Body of pancreas (tissue), 4 donors: ENCODE data around the gene C12orf75. TPM values are rescaled to one million over a fixed set of nuclear protein-coding genes. Genes with fewer than 3 reads are reported as not detected.

Source experiments
- ATAC-seq: fragments of 150-250 bp; one replicate; pipeline ENCODE4 v1.9.1; 2016
- DNase-seq, 4 donors: peaks; one replicate each; pipeline ENCODE4 v3.0.0-alpha.2; 2019
- H3K27ac ChIP-seq, 4 donors: fragments of 200-600 bp; sonication (generic); 1 replicate in 3 of 4; 2 replicates in 1 of 4; pipeline versions ENCODE4 v1.5.1 to v1.6.1; 2016 to 2019; ENCODE audit warnings: mild to moderate bottlenecking in 1 of 4, mixed read lengths in 1 of 4, moderate library complexity in 1 of 4
- H3K27me3 ChIP-seq, 2 donors: fragments of 200-600 bp; sonication (generic); one replicate each; pipeline ENCODE4 v1.6.0; 2016; ENCODE audit warnings: mild to moderate bottlenecking in 1 of 2
- H3K36me3 ChIP-seq, 2 donors: fragments of 200-600 bp; sonication (generic); replicated peaks in 1 of 2; 2 replicates each; pipeline ENCODE4 v1.5.1; 2016; ENCODE audit warnings: low read depth in 2 of 2; ENCODE audit not compliant: insufficient read depth in 1 of 2
- H3K4me1 ChIP-seq: fragments of 200-600 bp; sonication (generic); one replicate; pipeline ENCODE4 v1.6.0; 2016
- H3K4me3 ChIP-seq, 2 donors: fragments of 200-600 bp; sonication (generic); 1 replicate in 1 of 2; 2 replicates in 1 of 2; pipeline ENCODE4 v1.5.1; 2016 to 2019
- H3K9me3 ChIP-seq, 3 donors: fragments of 200-600 bp; sonication (generic); 1 replicate in 2 of 3; 2 replicates in 1 of 3; pipeline ENCODE4 v1.5.1; 2016
- POLR2A ChIP-seq, 3 donors: fragments of 450-650 bp; IDR thresholded peaks; one replicate each; pipeline ENCODE4 v1.6.1; 2016; ENCODE audit warnings: antibody characterized with exemption in 3 of 3, mild to moderate bottlenecking in 2 of 3
- WGBS, 2 donors: methylation state at CpG; one replicate each; pipeline ENCODE4 v1.1.5; 2017; 5-methylcytosine and 5-hydroxymethylcytosine counted together
- intact Hi-C: fragments of 100-400 bp; cut with DNase I; formaldehyde crosslinking; loops from one replicate; pipeline ENCODE4 v1.15.1; 2023
- total RNA-seq, 2 donors: library from RNA; depleted of rRNA; stranded (reverse); fragments of >200 nt; gene quantifications; one replicate each; pipeline ENCODE4 v1.1.0, GENCODE V29; 2016
- TF ChIP-seq, protein P1 (sequence below), 7 experiments: fragments of 450-650 bp in 4 of 7; fragments of 200-600 bp in 3 of 7; sonication (generic) in 3 of 7; IDR thresholded peaks; one replicate each; pipeline ENCODE4 v1.5.1; 2016 to 2019; ENCODE audit warnings: antibody characterized with exemption in 7 of 7

The C12orf75 gene
- 10 to 100 TPM; 39.2 to 57.6 TPM for total RNA-seq

DNA sequence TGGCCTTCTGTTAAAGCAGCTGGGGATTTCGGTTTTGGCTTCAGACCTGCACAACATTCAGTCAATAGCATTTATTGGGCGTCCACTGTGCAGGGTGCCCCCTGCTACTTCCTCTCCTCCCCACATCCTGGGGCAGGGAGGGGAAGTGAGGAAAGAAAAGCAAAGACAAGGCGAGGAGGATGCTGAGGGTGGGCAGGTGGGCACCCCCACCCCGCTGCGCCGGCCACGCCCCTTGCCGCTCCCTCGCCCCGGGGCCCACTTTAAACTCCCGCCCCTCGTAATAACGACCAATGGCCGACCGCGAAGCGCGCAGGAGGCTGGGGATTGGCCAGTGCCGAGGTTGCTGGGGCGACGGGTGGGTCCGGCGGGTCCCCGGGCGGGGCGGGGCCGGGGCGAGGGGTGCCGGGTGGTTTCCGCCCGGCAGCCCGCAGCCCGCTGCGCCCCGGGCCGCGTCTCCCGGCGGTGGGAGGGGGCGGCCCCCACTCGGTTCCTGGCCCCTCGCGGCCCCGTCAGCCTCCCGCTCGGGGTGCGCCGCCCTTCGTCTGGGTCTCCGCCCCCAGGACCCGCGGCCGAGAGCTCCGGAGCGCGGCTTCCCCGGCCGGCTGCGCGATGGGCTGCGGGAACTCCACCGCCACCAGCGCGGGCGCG lies at the start of gene C12orf75:
C12orf75 (plus strand) TSS at position 409 of the 648 bp plus-strand sequence; CDS start at position 610, 201 bp downstream.
- DNase-seq = peak; percentile 61 to 75 (median 66)

DNA sequence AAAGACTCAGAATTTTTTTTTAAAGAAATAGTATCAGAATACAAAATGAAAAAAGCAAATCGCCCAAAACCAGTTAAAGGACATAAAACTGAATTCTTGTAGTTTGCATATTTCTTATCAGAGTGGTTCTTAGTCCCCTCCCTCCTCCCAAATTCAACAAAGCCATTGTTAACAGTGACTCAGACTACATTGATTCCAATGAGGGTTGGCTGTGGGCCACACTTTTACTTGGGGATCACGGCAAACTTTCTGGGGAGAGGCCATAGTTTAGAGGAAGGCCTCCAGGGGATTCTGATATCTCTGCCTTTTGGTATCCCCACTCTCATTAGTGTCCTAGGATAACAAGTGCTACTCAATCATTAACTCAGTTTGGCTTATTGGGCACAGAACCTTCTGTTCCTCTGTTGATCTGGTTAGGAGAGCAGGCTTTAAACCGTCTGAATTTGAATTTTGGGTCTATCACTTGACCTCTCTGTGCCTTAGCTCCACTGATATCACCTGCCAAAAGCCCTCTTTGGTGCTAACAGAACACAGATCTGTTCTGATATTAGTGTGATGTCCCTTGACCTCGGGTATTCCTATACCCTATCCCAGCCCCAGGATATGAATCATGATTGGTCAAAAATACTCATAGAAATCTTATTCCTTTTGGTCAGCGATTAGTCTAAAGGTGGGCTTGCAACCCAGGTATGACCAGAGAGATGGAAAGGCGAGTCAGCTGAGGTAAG lies 49.4 kb upstream of the C12orf75 start:
- intact Hi-C loops = no loop called here
- H3K27ac ChIP-seq = peak overlapping the region in 3 of 4 donors; percentile 21 to 67 (median 54)
- DNase-seq (peak; percentile 17 to 49 (median 42)), ATAC-seq (peak; percentile 69)
- H3K9me3 ChIP-seq = no peaks in the 10 kb centered on the region
- H3K27me3 ChIP-seq = no peaks in the 10 kb centered on the region
- H3K4me3 ChIP-seq = no peak overlapping the region
- no peak for TF ChIP-seq POLR2A (IDR thresholded peaks at IDR 0.05)
- TF ChIP-seq, protein P1, sequence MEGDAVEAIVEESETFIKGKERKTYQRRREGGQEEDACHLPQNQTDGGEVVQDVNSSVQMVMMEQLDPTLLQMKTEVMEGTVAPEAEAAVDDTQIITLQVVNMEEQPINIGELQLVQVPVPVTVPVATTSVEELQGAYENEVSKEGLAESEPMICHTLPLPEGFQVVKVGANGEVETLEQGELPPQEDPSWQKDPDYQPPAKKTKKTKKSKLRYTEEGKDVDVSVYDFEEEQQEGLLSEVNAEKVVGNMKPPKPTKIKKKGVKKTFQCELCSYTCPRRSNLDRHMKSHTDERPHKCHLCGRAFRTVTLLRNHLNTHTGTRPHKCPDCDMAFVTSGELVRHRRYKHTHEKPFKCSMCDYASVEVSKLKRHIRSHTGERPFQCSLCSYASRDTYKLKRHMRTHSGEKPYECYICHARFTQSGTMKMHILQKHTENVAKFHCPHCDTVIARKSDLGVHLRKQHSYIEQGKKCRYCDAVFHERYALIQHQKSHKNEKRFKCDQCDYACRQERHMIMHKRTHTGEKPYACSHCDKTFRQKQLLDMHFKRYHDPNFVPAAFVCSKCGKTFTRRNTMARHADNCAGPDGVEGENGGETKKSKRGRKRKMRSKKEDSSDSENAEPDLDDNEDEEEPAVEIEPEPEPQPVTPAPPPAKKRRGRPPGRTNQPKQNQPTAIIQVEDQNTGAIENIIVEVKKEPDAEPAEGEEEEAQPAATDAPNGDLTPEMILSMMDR (IDR thresholded peaks at IDR 0.05) = no peak
- no peaks in the 10 kb centered on the region for H3K36me3 ChIP-seq
- H3K4me1 ChIP-seq = peaks cover 29% of the 10 kb centered on the region
- 48 to 60% methylated on average over 6 of the region's 6 CpGs for WGBS, 2 donors

More for the DNA sequence above, at the start of gene C12orf75:
- intact Hi-C loops = no loop called here
- TF ChIP-seq POLR2A (IDR thresholded peaks at IDR 0.05) = no peak
- TF ChIP-seq, protein P1 (IDR thresholded peaks at IDR 0.05) = no peak
- ATAC-seq = peak; percentile 85
- Histone ChIP-seq H3K9me3 (no peaks in the 10 kb centered on the region), H3K27me3 (no peaks in the 10 kb centered on the region), H3K36me3 (no peaks in the 10 kb centered on the region), H3K4me3 (peak within 1 kb of the TSS; percentile 17 to 32), H3K4me1 (peaks cover 26% of the 10 kb centered on the region), H3K27ac (peak within 1 kb of the TSS; percentile 18 to 71 (median 68))
- WGBS, 2 donors = 0 to 1% methylated on average over 4 to 27 of the region's 66 CpGs

DNA sequence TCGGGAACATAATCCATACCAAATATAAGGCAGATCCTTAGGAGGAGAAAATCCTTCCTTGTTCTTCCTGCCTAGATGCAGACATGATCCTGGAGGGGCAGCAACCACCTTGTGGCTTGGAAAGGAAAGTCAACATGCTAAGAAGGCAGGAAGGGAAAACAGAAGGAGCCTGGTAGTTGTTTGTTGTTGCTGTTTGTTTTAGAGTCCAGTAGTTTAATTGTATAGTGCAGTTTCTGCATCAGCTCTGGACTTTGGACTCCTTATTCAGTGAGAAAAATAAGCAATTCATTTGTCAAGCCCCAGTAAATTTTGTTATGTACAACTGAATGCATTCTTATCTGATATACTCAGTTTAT lies 48.8 kb upstream of the C12orf75 start:
- Histone ChIP-seq H3K27me3 (no peaks in the 10 kb centered on the region), H3K9me3 (no peaks in the 10 kb centered on the region), H3K27ac (peak overlapping the region in 3 of 4 donors; percentile 21 to 67 (median 54)), H3K4me3 (no peak overlapping the region), H3K36me3 (no peaks in the 10 kb centered on the region), H3K4me1 (peaks cover 29% of the 10 kb centered on the region)
- peak; percentile 30 for ATAC-seq
- intact Hi-C loops = no loop called here
- no peak for TF ChIP-seq POLR2A (IDR thresholded peaks at IDR 0.05)
- TF ChIP-seq, protein P1 (IDR thresholded peaks at IDR 0.05) = no peak
- WGBS, 2 donors = 68 to 85% methylated on average over 1 of the region's 1 CpG
- no peak for DNase-seq

DNA sequence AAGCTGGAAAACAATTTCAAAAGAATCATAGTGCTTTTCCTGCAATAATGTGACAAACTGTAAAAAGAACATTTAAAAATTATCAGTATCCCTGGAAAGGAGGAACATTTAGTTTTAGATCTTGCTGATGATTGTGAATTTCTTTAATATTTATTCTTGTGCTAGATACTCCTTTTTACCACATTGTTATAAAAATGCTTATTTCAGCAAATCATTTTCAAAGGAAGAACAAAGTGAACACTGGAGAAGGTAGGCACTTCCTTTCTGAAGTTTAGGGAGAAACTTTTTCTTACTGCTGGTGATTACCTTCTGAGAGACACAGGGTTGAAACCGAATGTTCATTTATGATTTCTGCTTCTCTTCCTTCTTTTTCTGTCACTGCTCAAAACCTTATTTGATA lies 45.1 kb upstream of the C12orf75 start:
- Histone ChIP-seq H3K4me1 (peaks cover 14% of the 10 kb centered on the region), H3K4me3 (no peak overlapping the region), H3K27me3 (no peaks in the 10 kb centered on the region), H3K27ac (no peak overlapping the region), H3K36me3 (no peaks in the 10 kb centered on the region), H3K9me3 (no peaks in the 10 kb centered on the region)
- no peak for TF ChIP-seq POLR2A (IDR thresholded peaks at IDR 0.05)
- TF ChIP-seq, protein P1 (IDR thresholded peaks at IDR 0.05) = no peak
- intact Hi-C loops = no loop called here
- ATAC-seq (no peak), DNase-seq (no peak)
- WGBS, 2 donors = 68 to 88% methylated on average over 1 of the region's 1 CpG
